HG03060 (cell line): ENCODE measurements around the gene KLHDC8A.
"Not testable (repeated sequence)": the region's sequence is repeated elsewhere in the genome, so short reads cannot be mapped to it uniquely, and the experiment has no call there.

ENCODE experiments used
- ATAC-seq: cut with Tn5 transposase; IDR thresholded peaks from one replicate; pipeline ENCODE4 v1.9.1; 2021; ENCODE audit warnings: low read depth, moderate number of reproducible peaks; ENCODE audit not compliant: unreplicated experiment

KLHDC8A gene

GRCh38 chr1:205301842-205302588 lies 54.7 kb downstream of the KLHDC8A start:
- ATAC-seq = no peak

DNA sequence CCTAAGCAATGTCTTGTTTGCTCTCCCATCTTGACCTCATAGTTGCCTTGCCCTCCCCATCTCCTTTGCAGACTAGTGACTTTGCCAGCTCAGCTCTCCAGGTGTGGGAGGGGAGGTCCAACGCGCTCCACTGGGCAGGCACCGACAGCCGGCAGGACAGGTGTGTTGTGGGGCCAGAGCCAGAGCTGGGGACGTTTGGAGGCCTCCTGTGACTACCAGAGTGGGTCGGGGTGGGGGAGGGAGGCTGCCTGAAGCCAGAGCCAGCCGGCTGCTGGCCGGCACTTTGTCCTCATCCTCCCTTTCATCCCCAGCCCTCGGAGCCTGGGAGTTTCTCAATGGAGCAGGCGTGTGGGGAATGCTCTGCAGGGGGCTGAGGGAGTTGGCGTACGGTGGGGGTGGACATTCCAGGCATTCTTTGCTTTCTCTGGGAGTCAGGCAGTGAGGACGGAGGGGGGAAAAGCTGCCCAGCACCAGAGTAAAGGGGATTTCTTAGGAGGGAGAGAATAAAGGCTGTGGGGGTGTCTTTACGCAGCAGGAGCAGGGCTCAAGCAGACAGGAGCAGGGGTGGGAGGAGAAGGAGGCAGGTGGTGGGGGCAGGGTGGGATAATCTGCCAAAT lies 55.4 kb downstream of the KLHDC8A start:
- no peak for ATAC-seq

DNA sequence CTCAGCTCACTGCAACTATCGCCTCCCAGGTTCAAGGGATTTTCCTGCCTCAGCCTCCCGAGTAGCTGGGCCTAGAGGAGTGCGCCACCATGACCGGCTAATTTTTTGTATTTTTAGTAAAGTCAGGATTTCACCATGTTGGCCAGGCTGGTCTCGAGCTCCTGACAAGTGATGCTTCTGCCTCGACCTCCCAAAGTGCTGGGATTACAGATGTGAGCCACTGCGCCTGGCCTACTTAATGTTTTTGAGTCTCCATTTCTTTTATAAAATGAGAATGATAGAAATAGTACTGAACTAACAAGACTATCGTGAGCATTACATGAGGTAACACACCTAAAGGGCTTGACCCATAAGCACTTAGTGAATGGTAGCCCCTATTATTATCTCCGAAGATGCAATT lies 56.6 kb downstream of the KLHDC8A start:
- no peak for ATAC-seq

DNA sequence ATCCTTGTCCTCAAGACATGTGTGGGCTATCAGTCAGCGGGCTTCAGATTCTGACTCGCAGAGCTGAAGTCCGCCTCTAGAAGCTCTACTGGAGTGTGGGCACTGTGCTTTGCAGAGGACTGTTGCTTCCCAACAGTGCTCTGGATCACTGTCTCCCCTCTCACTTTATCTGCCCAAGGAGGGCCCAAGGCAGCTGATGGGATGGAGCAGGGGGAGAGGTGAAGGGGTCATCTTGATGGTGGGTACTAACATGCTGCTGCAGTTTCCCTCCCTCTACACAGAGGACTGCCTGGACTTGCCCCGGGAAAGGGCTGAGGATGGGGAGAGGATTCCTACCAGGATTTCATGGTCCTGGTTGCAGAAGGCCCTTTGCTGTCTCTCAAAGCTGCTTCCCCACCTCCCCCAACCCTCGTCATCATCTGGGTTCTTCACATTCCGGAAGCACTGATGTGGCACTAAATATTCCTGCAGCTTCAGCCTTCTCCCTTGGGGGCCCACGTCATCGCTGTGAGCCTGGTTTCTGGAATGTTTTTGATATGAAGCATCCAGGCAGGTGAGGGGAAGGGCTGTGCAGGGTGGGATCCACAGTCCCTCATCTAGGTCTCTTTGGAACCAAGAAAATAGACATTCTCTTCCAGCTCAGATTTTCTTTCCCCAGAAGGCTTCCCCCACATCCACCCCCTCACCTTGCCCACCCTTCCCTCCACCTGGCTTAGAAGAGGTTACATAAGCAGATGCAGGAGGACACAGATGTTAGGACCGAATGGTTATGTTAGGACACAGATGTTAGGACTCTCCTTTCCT lies 58.3 kb downstream of the KLHDC8A start:
- ATAC-seq = no peak

DNA sequence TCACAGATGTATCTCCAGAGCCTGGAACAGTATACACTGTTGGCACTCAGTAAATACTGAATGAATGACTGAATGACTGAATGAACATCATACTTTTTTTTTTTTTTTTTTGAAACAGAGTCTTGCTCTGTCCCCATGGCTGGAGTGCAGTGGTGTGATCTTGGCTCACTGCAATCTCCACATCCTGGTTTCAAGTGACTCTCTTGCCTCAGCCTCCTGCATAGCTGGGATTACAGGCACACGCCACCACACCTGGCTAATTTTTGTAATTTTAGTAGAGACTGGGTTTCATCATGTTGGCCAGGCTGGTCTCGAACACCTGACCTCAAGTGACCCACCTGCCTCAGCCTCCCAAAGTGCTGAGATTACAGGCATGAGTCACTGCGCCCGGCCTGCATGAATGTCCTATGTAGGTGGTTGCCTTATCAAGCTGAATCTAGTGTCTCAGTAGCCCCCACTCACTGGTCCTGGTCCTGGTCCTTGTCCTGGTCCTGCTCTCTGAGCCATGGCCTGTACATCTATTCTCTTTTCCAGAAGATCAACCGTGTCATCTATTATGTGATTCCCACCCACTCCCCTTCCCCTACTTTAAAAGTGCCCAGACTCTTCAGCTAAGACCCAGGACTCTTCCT lies 59.1 kb downstream of the KLHDC8A start:
- not testable (repeated sequence) for ATAC-seq

DNA sequence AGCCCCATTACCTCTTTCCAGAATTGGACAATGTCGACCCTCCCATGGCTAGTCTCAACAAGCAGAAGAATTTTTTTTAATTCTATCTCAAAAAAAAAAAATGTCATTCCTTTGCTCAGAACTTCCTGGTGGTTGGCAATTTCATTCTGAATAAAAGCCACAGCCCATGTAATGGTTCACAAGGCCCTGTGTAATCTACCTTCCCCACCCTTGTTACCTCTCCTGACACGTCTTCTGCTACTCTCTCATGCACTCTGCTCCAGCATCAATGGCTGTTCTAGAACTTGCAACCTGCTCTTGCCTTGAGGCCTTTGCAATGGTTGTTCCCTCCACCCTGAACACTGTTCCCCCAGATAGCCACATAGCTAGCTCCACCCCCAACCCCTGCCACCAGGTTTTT lies 60.6 kb downstream of the KLHDC8A start:
- no peak for ATAC-seq

GRCh38 chr1:205294934-205295333 lies 61.8 kb downstream of the KLHDC8A start:
- ATAC-seq = no peak

- no peak for ATAC-seq
These were observed 62.4 kb downstream of the KLHDC8A start for GRCh38 chr1:205294175-205294917.

- ATAC-seq = no peak
These were observed 63.2 kb downstream of the KLHDC8A start for GRCh38 chr1:205293350-205294074.

- ATAC-seq = no peak
These were observed 65.1 kb downstream of the KLHDC8A start for GRCh38 chr1:205291596-205291995.

DNA sequence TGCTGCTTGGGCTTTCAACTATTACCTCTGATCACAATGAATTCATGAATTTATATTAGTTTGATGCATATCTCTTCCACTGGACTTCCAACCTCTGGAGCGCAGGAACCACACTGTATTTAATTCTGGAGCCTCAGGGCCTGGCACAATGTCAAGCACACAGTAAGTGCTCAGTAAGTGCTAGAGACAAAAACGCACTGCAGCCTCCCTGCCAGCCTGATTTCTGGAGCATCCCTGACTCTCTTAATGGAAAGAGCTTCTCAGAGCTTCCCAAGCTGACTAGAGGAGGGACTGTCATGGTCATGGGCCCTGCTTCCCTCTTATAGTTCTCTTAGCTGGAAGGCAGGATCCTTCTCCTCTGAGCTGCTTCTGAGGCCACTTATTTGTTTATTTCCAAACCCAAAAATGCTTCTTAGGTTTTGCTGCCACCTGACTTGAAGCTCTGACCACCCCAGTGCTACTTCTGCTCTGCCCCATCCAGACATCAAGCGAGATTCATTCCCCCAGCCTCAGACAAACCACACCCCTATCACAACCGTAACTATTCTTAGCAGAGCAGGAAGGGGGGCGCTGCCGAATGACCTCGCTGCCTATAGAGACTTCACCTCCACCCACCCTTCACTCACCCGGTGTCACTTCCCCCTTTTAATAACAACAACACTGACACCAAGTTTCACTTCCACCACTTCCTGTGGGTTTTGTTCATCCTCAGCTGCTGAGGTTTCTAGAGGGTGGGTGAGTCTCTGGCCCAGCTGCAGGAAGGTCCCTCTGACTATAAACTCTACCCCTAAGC lies 68.8 kb downstream of the KLHDC8A start:
- peak; percentile 73 for ATAC-seq

DNA sequence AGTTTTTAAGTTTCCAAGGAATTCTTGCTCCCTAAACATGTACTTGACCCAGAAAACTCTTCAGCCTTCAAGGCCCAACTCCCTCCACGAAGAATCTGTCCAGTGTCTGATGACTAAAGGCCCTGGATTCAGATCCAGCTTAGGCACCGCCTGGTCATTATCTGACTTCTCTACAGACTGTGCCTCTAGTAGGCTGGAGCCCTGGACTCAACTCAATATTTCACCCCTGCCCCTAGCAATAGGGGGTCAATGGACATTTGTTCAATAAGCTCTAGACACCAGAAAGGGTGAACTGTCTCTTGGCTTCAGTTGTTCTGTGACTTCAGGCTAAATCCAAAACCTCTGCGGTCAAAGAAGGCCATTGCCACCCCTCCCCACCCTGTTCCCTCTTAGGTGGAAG lies 69.6 kb downstream of the KLHDC8A start:
- no peak for ATAC-seq

DNA sequence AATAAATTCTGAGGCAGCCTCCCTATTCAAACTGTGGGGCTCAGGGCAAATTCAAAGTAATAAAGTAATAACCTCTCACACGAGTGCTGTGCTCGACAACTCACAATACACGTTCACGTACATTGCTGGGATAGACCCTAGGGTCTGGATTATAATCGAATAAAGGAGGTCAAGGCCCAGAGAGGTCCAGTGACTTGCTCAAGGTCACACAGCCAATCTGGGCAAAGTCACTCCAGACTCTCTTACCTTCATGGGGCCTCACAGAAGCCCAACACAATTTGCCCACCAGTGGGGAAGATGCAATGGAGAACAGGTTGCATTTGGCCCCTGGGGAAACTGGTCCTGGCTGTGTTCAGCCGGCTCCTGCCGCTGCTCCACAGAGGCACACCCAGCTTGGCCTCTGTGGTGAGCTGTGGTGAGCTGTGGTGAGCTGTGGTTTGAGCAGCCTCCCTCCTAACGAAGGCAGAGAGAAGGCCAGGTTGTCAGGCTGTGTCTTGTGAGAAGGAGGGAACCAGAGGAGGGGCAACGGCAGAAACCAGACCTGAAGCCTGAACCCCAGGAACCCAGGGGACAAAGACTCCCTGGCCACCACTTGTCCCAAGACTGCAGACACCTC lies 70.3 kb downstream of the KLHDC8A start:
- ATAC-seq = no peak
